Measurements from ENCODE around the gene PSME3IP1. TPM values are rescaled to one million over a fixed set of nuclear protein-coding genes. Genes with fewer than 3 reads are reported as not detected.
"Not testable (repeated sequence)": the region's sequence is repeated elsewhere in the genome, so short reads cannot be mapped to it uniquely, and the experiment has no call there.

Gene PSME3IP1
- total RNA-seq, 1 donor from 2014 or later: 104 TPM

DNA sequence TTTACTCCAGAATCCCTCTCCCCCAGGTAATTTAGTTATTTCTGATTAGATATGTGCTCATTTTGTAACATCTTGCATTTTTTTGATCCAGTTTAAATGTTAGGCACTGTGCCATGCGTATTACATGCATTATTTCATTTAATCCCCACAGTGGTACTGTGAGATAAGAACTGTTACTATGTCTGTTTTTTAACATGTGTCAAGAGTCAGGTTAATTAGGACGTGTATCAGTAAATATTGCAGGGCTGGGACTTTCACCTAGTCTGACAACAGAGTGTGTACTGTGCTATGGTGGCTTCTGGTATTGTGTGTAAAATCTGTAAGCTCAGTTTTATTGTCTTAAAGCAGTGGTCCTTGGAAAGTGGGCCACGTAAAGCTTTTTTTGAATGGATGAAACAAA lies 10.9 kb upstream of the PSME3IP1 start:
- no peak for DNase-seq

DNA sequence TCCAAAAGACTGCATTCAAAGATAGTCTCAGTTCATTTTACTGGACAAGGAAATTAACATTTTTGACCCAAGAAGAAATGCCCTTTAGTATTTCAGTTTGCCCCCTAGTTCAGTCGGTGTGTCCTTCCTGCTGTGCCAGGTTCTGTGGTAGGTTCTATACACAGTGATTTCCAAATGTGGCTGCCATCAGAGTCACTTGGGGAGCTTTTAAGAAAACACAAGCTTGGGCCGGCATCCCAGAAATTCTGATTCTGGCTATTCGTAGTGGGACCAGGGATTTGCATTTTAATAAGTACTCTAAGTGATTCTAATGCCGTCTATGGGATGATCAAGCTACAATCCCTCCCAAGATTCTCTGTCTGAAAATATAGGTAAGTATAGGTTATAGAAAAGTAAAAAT lies 10.4 kb upstream of the PSME3IP1 start:
- no peak for DNase-seq

DNA sequence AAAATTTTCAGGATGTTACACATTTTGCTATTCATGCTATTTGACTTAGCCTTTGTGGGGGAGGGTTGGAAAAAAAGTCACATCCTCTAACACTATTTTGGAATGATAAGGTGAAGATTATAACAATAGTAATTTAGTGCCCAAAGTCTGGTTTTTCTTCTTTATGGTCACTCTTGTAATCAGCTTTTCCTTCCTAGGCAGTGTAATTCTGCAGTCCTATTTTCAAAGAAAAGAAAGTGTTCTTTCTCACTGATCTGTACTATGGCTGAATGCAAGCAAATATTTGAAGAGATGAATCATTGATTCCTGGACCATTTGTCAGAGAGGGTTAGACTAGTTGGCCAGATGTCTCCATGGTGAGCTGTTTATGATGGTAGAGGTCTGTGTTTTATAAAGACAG lies 8.7 kb upstream of the PSME3IP1 start:
- no peak for DNase-seq

DNA sequence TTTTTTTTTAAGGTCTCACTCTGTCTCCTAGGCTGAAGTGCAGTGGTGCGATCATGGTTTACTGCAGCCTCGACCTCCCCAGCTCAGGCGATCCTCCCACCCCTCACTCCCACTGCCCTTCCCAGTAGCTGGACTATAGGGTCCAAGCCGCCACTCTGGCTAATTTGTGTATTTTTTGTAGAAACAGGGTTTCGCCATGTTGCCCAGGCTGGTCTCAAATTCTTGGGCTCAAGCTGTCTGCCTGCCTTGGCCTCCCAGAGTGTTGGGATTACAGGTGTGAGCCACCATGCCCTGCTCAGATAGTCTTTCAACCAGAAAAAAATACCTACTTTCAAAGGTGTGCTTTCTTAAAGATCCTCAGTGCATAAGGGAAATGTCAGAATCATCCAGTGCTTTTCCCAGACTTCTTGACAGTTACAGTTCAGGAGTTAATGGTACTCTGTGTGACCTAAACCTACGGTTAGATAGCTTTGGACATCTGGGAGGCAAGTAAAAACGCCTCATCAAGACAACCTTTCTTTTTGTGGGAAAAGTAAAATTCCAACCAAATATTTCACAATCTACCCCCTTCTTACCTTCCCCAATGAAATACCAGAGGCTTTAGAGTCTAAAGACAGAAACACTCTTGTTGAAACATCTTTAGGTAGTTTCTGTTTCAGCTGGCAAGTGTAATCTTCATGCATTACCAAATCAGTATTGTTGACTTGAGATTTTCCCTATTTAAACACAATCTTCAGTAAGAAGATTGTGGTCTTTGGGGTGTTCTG lies 7.1 kb upstream of the PSME3IP1 start:
- no peak for DNase-seq

DNA sequence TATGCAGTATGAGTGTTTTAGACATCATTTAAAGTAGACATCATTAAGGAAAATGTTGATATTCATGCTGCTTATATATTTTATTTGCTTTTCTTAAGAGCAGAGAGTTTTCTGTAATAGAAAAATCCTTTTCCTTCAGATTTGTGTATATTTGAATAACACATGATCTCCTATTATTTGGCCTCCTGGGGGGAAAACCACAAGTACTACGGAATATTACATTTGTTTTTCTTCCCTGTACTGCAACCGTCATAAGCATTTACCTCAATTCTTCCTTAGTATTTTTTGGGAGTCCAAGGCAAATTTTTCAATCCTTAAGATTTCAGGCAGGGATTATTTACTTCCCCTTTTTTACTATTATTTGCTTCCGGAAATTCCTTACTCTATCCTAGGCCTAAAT lies 6.3 kb upstream of the PSME3IP1 start:
- DNase-seq: no peak

DNA sequence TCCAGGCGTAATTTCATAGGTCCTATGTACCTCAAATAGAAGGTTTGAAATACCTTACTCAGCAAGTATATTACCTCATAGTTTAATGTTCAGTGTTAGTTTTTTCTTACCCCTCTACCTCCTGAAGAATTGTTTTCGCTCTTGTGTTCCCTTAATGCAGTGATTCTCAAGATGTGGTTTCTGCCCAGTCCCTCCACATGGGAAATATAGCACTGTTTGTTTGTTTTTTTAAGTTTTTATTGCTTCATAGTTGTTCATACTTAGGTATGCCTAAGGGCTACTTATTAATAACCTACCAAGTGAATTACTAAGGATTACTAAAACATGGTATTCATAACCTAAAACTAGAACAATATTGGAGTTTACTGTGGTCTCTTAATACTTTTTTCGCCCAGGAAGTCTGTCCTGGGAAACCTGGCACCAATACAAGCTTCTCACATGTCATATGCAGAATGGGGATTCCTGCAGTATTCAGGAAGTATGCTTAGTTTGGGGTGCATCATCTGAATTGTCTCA lies 5.3 kb upstream of the PSME3IP1 start:
- DNase-seq: no peak

DNA sequence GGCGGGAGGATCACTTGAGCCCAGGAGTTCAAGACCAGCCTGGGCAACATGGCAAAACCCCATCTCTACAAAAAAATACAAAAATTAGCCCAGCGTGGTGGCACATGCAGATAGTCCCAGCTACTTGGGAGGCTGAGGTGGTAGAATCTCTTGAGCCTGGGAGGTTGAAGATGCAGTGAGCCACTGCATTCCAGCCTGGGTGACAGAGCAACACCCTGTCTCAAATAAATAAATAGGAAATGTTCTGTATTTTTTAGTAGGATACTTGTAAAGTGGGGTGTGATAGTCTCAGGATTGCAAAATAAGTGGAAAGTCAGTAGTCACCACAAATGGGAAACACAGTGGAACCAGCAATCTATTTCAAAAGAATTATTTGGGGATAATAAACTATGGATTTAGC lies 4.3 kb upstream of the PSME3IP1 start:
- no peak for DNase-seq

DNA sequence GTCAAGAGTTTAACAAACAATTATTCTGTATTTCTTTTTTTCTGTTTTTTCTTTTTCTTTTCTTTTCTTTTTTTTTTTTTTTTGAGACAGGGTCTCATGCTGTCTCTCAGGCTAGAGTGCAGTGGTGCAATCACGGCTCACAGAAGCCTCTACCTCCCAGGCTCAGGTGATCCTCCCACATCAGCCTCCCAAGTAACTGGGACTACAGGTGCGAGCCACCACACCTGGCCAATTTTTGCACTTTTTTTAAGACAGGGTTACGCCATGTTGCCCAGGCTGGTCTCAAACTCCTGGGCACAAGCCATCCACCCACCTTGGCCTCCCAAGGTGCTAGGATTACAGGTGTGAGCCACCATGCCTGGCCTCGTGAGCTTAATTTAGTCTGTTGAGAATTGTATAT lies 3.7 kb upstream of the PSME3IP1 start:
- DNase-seq: not testable (repeated sequence)

DNA sequence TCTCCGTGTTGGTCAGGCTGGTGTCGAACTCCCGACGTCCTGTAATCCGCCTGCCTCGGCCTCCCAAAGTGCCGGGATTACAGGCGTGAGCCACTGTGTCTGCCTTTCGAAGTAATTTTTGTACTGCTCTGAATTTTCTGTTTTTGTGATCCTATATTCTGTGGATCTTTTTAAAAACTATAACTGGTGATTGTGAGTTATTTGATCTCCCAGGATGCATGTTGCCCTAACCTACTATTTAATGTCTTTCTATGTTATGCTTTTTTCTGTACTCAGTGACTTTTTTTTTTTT lies 2.8 kb upstream of the PSME3IP1 start:
- DNase-seq: no peak

DNA sequence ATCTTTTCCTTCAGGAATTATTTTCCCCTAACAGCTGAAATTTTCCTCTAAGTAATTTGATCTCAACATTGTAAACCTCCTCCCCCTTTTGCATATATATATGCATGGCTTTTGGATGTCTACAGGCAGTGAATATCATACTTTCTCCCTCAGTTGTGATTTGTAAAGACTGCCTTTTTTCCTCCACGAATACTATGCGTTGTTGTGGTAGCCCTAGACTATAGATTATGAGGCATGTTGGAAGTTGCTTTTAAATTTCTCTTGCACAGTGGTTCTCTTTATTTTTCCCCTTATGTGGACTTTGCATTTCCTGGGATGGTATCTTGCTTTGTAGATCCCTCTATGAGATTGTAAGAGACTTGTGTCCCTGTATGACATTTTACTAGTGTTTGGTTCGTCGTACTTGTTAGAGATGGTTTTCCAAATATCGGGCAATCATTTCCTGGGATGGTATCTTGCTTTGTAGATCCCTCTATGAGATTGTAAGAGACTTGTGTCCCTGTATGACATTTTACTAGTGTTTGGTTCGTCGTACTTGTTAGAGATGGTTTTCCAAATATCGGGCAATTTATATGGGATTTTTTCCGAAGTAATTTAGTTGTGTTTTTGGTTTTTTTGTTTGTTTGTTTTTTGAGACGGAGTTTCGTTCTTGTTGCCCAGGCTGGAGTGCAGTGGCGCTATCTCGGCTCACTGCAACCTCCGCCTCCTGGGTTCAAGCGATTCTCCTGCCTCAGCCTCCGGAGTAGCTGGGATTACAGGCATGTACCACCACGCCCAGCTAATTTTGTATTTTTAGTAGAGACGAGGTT lies 2.3 kb upstream of the PSME3IP1 start:
- DNase-seq: not testable (repeated sequence)

DNA sequence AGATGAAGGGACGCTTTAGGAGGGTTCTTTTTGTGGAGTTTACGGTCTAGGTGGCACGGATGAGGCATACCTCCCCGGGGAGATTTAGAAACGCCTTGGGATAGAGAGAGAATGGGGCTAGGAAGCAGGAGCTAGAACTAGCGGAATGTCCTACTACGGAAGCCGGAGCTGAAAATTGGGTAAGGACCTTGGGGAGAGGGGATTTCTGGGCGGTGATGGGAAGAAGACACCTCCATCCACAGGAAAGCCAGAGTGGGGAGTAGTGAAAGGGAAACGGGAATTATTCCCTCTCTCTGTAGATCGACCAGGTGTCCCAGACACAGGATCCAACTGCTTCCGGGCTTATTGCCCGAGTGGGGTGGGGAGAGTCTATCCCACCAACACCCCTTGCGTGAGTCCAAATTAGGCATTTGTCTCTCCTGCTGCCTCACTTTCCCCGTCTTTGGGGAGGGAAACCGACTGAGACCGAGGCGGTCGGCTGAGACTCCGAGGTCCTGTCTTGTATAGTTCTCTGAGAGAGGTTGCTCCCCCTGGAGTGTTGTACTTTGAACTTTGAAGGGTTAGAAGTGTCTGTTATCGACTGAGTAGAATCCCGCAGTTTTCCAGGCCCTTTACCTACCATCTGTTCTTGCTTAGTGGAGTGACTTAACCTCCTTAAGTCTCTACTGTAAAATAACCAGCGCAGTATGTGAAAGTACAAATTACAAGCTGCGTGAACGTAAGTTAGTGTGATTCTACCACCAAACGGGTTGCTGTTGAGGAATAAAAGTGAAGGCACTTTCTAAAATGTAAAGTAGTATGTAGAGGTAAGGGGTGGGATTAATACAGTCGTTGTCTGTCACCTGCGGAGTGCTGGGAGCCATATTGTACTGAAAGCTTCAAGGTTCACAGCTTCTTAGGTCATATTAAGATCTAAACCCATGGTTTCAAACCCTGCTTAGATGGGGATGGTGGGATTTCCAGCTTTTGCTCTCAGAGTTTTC lies 1.3 kb upstream of the PSME3IP1 start:
- no peak for DNase-seq

DNA sequence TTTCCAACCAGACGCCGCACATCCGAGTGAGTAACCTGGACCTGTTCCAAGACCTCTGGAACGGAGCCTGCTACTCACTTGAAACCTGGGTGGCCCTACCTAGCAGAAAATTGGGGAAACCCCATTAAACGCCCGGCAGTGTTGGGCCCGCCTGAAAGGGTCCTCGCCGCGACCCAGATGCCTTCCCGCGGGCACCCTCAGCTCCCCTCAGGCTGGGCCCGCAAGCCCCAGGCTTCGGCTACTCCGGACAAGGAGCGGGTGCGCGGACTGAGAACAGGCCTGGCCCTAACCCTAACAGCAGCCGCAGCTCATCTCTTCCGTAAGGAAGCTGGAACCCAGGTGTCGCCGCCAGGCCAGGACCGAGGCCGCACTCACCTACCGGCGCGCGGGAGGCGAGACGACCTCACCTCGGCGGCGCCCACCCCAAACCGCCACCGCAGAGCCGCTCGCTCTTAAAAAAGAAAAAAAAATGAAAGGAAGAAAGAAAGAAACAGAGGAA lies 344 bp downstream of the PSME3IP1 start:
- peak; percentile 59 for DNase-seq

DNA sequence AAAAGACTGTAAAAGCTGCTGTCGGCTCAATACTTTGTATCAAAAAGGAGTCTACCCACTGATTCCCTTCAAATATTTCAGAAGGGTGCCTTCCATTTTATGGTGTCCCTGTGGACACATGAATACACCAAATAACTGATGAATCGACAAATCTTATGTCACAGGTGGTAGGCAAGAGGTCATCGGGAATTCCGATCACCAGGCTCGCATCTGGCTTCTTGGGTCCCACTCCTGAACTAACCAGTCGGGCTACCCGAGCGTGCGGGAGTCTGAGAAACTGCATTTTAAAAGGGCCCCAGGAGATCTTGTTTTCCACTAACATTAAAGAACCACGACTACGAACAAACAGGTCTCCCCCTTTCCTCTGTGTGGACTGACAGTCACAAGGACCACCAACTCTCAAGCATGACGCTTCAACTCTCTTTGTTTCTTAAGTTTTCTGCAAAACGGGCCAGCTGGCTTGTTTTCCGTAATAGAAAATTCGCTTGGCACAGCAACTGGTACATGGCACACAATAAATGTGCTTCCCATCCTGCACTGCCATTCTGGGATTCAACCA lies 873 bp downstream of the PSME3IP1 start:
- DNase-seq: no peak

DNA sequence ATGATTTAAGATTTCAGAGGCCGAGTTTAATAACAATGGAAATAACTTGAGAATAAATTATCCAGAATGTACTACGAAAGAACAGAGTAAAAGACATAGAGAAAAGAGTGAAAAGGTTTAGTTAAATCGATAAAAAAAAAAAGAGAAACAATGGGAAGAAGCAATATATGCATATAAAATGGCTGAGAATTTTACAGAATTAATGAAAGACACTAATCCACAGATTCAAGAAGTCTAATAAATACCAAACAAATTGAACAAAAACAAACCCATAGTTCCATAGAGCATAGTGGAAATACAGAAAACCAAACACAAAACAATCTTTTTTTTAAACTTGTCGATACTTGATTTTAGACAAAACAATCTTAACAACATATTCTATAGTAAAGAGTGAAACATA lies 1.7 kb downstream of the PSME3IP1 start:
- no peak for DNase-seq

DNA sequence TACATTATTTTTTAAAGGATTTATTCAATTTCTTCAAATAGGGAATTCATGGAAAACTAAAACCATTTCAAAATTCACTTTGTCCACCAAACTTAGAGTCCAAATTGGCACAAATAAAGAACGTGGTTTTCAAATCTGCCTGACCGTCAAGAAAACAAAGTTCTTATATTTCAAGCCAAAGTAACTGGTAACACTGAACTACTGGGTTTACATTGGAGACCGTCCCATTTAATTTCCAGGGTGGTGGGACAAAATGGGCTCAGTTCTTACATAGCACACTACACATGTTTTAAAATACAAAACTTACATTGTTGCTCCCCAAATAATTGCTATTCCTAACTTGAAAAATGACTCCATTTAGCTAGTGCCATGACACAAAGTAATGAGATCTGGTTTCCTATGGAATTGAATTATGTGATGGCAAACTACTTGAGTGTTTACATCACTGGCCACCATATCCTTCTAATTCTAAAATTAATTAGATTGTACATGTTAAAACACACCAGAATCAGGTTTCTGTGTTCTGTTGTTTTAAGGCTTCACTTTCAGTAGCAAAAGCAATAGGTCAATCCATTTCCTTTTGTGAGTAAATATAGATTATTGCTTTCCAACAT lies 6.5 kb downstream of the PSME3IP1 start:
- no peak for DNase-seq

DNA sequence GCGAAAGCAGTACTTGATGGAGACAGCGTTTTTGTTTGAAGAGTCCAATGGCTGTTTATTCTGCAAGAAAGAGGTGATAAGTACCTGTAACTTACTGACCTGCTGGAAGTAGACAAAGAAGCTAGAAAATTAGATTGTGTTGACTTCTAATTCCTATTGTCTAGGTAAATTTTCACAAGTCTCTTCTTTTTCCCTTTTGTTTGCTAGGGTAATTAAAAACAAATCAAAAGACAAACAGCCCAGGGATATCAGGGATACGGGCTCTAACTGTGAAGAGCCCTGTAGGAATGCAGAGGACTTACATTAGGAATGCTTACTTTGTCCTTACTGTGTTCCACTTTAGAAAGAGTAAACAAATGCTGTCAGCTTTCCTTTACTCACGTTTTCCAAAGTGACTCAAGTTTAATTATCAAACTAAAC lies 7.0 kb downstream of the PSME3IP1 start:
- DNase-seq: no peak

DNA sequence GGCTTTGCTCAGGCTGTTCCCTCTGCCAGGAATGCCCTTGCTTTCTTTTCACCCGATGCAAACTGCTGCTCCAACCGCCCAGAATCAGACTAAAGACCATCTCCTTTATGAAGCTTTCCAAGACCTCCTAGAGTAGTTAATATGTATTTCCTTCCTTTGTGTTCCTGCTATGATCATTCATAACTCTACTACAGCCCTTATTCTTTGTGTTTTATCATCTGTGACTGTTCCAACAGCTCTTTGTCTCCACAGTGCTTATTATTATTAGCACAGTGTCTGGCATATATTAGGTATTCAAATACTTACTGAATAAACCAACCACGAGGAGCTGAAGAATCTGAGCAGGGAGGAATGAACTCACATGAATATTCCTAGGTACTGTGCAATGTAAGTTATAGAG lies 7.6 kb downstream of the PSME3IP1 start:
- no peak for DNase-seq

DNA sequence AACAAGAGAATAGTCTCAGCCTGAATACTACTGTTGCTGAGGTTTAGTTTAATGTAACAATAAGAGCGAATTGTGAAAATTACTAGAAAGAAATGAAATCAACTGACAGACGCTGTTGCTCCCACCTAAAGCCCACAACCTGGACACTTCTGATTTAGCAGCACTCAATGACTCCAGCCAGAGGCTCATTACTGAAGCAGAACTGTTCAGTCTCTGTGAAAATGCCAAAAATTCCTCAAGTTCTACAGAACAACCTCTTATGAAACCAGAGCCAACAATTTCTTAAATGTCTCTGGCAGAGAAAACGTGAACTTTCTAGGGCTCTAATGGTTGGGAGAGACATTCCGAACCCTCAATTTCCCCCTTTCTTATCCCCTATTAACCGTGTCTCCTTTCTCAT lies 9.9 kb downstream of the PSME3IP1 start:
- DNase-seq: no peak

DNA sequence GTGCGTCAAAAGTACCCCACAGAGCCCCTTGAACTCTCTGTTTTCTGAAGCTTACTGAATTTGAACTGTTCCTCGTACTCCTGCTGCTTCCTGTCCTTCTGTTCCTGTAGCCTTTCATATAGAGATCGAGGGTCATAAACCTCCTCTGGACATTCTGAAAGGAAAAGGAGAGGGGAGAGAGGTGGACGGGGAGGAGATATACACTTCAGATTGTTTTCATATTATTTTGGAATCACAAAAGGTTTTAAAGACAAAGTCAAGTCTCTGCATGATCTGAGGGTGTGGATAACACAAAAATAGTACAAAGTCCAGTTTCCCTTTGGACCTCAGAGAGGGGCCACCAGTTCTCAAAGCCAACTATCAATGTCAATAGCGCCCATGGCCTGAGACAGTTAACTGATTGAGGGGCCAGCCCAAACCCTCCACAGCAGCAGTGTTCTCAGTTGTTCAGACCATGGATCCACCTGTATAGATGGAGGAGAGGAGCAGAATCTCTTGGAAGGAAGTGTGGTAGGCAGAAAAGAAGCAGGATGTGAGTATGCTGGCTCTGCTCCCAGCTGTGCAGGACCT lies 13.0 kb downstream of the PSME3IP1 start:
- DNase-seq: no peak

DNA sequence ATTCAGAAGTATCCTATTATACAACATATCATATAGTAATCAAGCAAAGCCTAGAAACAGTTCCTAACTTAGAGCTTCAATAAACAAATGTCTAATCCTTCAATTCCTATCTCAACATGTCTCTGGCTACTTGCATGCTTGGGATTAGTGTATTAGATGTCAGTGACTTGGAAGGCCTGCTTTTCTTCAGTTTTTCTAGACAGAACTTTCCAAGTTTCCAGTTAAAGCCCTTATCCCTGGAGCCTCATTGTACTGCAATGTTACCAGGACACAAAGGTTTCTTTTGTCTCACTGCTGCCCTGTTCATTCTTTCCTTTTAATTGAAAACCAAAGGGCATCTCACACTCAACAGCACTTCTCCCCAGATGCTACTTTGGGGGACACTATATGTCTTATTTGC lies 16.5 kb downstream of the PSME3IP1 start:
- DNase-seq: no peak

DNA sequence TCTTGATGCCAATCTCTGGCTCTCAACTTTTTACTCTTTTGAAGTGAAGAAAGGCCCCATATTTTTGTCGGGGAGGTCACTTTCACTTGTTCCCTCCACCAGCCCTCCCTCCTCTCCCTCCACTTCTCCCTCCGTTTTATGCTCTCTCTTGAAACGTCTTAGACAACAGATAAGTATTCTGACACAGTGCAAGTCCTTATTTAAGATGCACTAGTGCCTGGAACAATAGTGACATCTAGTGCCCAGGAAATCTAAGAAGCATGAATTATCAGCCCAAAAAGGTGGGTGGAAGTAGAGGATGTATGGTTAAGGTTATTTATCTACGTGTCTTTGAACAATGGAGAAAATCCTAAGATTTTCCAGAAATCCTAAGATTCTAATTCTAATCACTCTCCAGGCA lies 17.9 kb downstream of the PSME3IP1 start:
- no peak for DNase-seq

Measured in occipital lobe (tissue), 2 donors.